K562 (cell line): ENCODE measurements around the gene HSDL2. TPM values are rescaled to one million over a fixed set of nuclear protein-coding genes. Genes with fewer than 3 reads are reported as not detected.
A peak's percentile ranks its signal among the peaks of the same experiment; 100 is the strongest.

Source experiments
- ATAC-seq: fragments of 200-7000 bp; cut with Tn5 transposase; 3 replicates; pipeline ENCODE4 v1.9.1; 2020; ENCODE audit warnings: moderate library complexity
- BruUV-seq: library from RNA; stranded (reverse); fragments of 400-500 nt; replicated peaks from 2 replicates; lab custom pipeline; 2021; lab: Mats Ljungman, UMichigan
- CTCF ChIA-PET: fragments of 300-600 bp; formaldehyde crosslinking; extraction: SDS; loops from one replicate; lab custom pipeline; 2021; ENCODE audit warnings: low intra/inter-chr PET ratio; lab: Yijun Ruan, JAX
- POLR2A ChIA-PET: fragments of 300-600, 350-650 bp; sonication (Branson Sonifier 250); formaldehyde crosslinking; extraction: SDS; loops from one replicate; lab custom pipeline; 2021; ENCODE audit warnings: antibody characterized with exemption, inconsistent platforms; lab: Yijun Ruan, JAX
- DNase-seq, 4 experiments: peaks; one replicate each; pipeline versions ENCODE4 v3.0.0 to v3.0.0-alpha.2; 2011 to 2018; ENCODE audit warnings: low spot score in 3 of 4, mixed read lengths in 3 of 4; ENCODE audit errors: extremely low read depth in 1 of 4
- FAIRE-seq: peaks from 2 replicates; lab custom pipeline; 2011; peaks lifted over from hg19 to GRCh38; lab: Jason Lieb, UNC
- H2AFZ ChIP-seq: 2 replicates; pipeline ENCODE4 v1.6.0; 2011; ENCODE audit warnings: low read depth, low read length, control low read depth, inconsistent platforms
- H3K27ac ChIP-seq: fragments of 200-600 bp; 3 replicates; pipeline ENCODE4 v1.8.0; 2011; ENCODE audit warnings: low read depth, mild to moderate bottlenecking, control low read depth, inconsistent platforms, low read length, moderate library complexity, mixed read lengths; ENCODE audit errors: extremely low read depth
- H3K27me3 ChIP-seq, 2 experiments: fragments of 300-600 bp in 1 of 2; 2 replicates in 1 of 2; 3 replicates in 1 of 2; pipeline versions ENCODE4 v1.6.0 to v1.8.0; 2011; ENCODE audit warnings: inconsistent platforms in 2 of 2, low read length in 2 of 2, mild to moderate bottlenecking in 1 of 2, mixed read lengths in 1 of 2, moderate library complexity in 1 of 2; ENCODE audit not compliant: control insufficient read depth in 2 of 2, insufficient read depth in 2 of 2
- H3K36me3 ChIP-seq: fragments of 300-600 bp; 3 replicates; pipeline ENCODE4 v1.8.0; 2011; ENCODE audit warnings: mild to moderate bottlenecking, low read length, inconsistent platforms; ENCODE audit not compliant: control insufficient read depth, insufficient read depth
- H3K4me1 ChIP-seq, 2 experiments: fragments of 200-600 bp in 1 of 2; replicated peaks in 1 of 2; 2 replicates in 1 of 2; 3 replicates in 1 of 2; pipeline versions ENCODE4 v1.5.1 to v1.8.0; 2011; ENCODE audit warnings: inconsistent platforms in 2 of 2, low read length in 2 of 2, mild to moderate bottlenecking in 1 of 2, mixed read lengths in 1 of 2, moderate library complexity in 1 of 2; ENCODE audit not compliant: control insufficient read depth in 2 of 2, insufficient read depth in 2 of 2
- H3K4me2 ChIP-seq: 2 replicates; pipeline ENCODE4 v1.6.1; 2011; ENCODE audit warnings: low read length, control low read depth, inconsistent platforms, mixed read lengths; ENCODE audit not compliant: insufficient read depth
- H3K4me3 ChIP-seq: fragments of 200-600 bp; sonication (generic), shearing (Covaris generic); 2 replicates; pipeline ENCODE4 v1.5.1; 2016; ENCODE audit warnings: control low read depth, inconsistent platforms
- H3K79me2 ChIP-seq: fragments of 200-600 bp; 3 replicates; pipeline ENCODE4 v1.8.0; 2011; ENCODE audit warnings: low read length, inconsistent platforms; ENCODE audit not compliant: control insufficient read depth, insufficient read depth
- H3K9ac ChIP-seq, 2 experiments: 2 replicates each; pipeline versions ENCODE4 v1.6.0 to v1.6.1; 2011; ENCODE audit warnings: low read depth in 2 of 2, low read length in 2 of 2, control low read depth in 1 of 2, inconsistent platforms in 1 of 2, mild to moderate bottlenecking in 1 of 2, mixed read lengths in 1 of 2; ENCODE audit not compliant: insufficient read depth in 1 of 2
- H3K9me1 ChIP-seq: one replicate; pipeline ENCODE4 v1.6.0; 2011; ENCODE audit warnings: inconsistent platforms, mild to moderate bottlenecking, low read length, moderate library complexity; ENCODE audit not compliant: control insufficient read depth, insufficient read depth
- H3K9me3 ChIP-seq: replicated peaks from 2 replicates; pipeline ENCODE4 v1.5.1; 2011; ENCODE audit warnings: low read depth, low read length, inconsistent platforms; ENCODE audit not compliant: control insufficient read depth, insufficient read depth
- H4K20me1 ChIP-seq: replicated peaks from 2 replicates; pipeline ENCODE4 v1.6.1; 2011; ENCODE audit warnings: low read length, inconsistent platforms, mixed read lengths; ENCODE audit not compliant: control insufficient read depth, insufficient read depth
- KLF13 ChIP-seq: fragments of 450-650 bp; IDR thresholded peaks from 2 replicates; pipeline ENCODE4 v1.6.1; 2016; ENCODE audit warnings: missing genetic modification characterization, low read depth, mild to moderate bottlenecking, missing compliant biosample characterization, moderate library complexity, borderline replicate concordance
- MYNN ChIP-seq, 2 experiments: sonication (generic); formaldehyde crosslinking in 1 of 2; IDR thresholded peaks; 2 replicates each; pipeline versions ENCODE4 v1.5.0 to v1.6.1; 2016 to 2020; ENCODE audit warnings: antibody characterized with exemption in 1 of 2, missing genetic modification reagents in 1 of 2
- NR4A1 ChIP-seq, 2 experiments: fragments of 250-450 bp in 1 of 2; fragments of 450-650 bp in 1 of 2; sonication (Bioruptor Pico) in 1 of 2; IDR thresholded peaks; 2 replicates each; pipeline versions ENCODE4 v1.4.0 to v1.6.1; 2016 to 2020; ENCODE audit warnings: mild to moderate bottlenecking in 2 of 2, missing compliant biosample characterization in 1 of 2, missing genetic modification characterization in 1 of 2, moderate library complexity in 1 of 2
- PHB2 ChIP-seq: fragments of 450-650 bp; IDR thresholded peaks from 2 replicates; pipeline ENCODE4 v1.6.1; 2017; ENCODE audit warnings: low read depth
- RCOR1 ChIP-seq, 2 experiments: IDR thresholded peaks; 2 replicates each; pipeline ENCODE4 v1.6.1; 2012; ENCODE audit warnings: low read depth in 2 of 2, low read length in 2 of 2, borderline replicate concordance in 1 of 2, improper control_type of control experiment in 1 of 2
- UBTF ChIP-seq, 2 experiments: IDR thresholded peaks; 2 replicates each; pipeline ENCODE4 v1.6.1; 2012; ENCODE audit warnings: improper control_type of control experiment in 2 of 2, low read depth in 2 of 2, low read length in 2 of 2, borderline replicate concordance in 1 of 2
- VEZF1 ChIP-seq: fragments of 200-800 bp; sonication (Bioruptor generic); IDR thresholded peaks from 2 replicates; pipeline ENCODE4 v1.6.1; 2017; ENCODE audit warnings: missing genetic modification characterization, missing compliant biosample characterization
- ZC3H11A ChIP-seq: IDR thresholded peaks from 2 replicates; pipeline ENCODE4 v1.6.1; 2012; ENCODE audit warnings: low read depth, low read length, improper control_type of control experiment
- ZNF354B ChIP-seq: fragments of 250-450 bp; sonication (Bioruptor Pico); IDR thresholded peaks from 2 replicates; pipeline ENCODE4 v1.4.0; 2020
- ZNF780A ChIP-seq: fragments of 250-450 bp; sonication (Bioruptor Pico); IDR thresholded peaks from 2 replicates; pipeline ENCODE4 v1.5.0; 2021; ENCODE audit warnings: mild to moderate bottlenecking
- WGBS: fragments of 100-300 bp; shearing (Covaris generic); methylation state at CpG from one replicate; pipeline ENCODE4 v1.1.6; 2016; ENCODE audit warnings: low coverage, mixed read lengths; ENCODE audit not compliant: insufficient coverage; ENCODE audit errors: missing lambda C conversion rate; 5-methylcytosine and 5-hydroxymethylcytosine counted together
- in situ Hi-C: fragments of 300-500 bp; cut with MboI; formaldehyde crosslinking; loops from 4 replicates; pipeline ENCODE4 v1.15.0; 2018; ENCODE audit warnings: inconsistent platforms, mixed read lengths
- intact Hi-C: fragments of 100-400 bp; cut with micrococcal nuclease; formaldehyde crosslinking; loops from 2 replicates; pipeline ENCODE4 v1.14.2; 2022
- polyA plus RNA-seq, 8 experiments: library from polyadenylated mRNA; depleted of rRNA in 4 of 8; stranded (reverse) in 5 of 8; unstranded in 3 of 8; fragments of >200 nt; fragmentation: Nextera tagmentation in 2 of 8; fragmentation: Illumina TruSeq in 1 of 8; extraction: Ambion mirVana in 2 of 8; extraction: Trizol in 1 of 8; gene quantifications; 2 replicates each; pipeline versions ENCODE4 v1.2.1 to v1.2.3, GENCODE V29; 2011 to 2014; ENCODE audit warnings: inconsistent platforms in 1 of 8, missing spikeins in 1 of 8
- total RNA-seq, 7 experiments: library from RNA; depleted of rRNA in 6 of 7; stranded (reverse); fragments of >200 nt in 6 of 7; fragmentation: Illumina TruSeq in 2 of 7; extraction: Trizol in 2 of 7; gene quantifications; 2 replicates each; pipeline versions ENCODE4 v1.2.1 to v1.2.3, GENCODE V29; 2011 to 2021; ENCODE audit warnings: low replicate concordance in 1 of 7

Gene HSDL2
- total and polyA plus RNA-seq, 9 of the 15 experiments (the other 6 are each of a cell fraction or from before 2014, with no cell fraction given) = 22.8 to 74.1 (median 35.6) TPM

- peak in 1 of 2 experiments; percentile 61; a peak in 2 of 4 replicates for TF ChIP-seq RCOR1 (IDR thresholded peaks at IDR 0.05; ENCODE audit: borderline replicate concordance in 1 of 2, low read depth in 2 of 2, low read length in 2 of 2)
- no peak for TF ChIP-seq NR4A1 (CRISPR knock-in tag; IDR thresholded peaks at IDR 0.05)
- TF ChIP-seq NR4A1 (tag; IDR thresholded peaks at IDR 0.05) = no peak
- H3K9ac ChIP-seq = no peak overlapping the region
- H3K4me1 ChIP-seq = peaks cover 15 to 28% of the 10 kb centered on the region in 2 experiments; a peak in 4 of 5 replicates
- no peak overlapping the region for H3K4me3 ChIP-seq
- H3K79me2 ChIP-seq = no peaks in the 10 kb centered on the region
- intact Hi-C loops = loop anchor here (5.0 kb wide), 2 partner anchors 42 to 72 kb away; no protein-coding TSS in a partner anchor
- H3K4me2 ChIP-seq = no peak overlapping the region
- no peaks in the 10 kb centered on the region for H3K27me3 ChIP-seq
- H3K9me1 ChIP-seq = no peaks in the 10 kb centered on the region
- WGBS = 65% methylated on average over 2 of the region's 2 CpGs
- DNase-seq (no peak), ATAC-seq (no peak), FAIRE-seq (no peak)
- POLR2A ChIA-PET = interaction anchor here (0.8 kb wide), 1 partner anchor 41 kb away, joined by 5 read pairs; no protein-coding TSS in a partner anchor
- no peak overlapping the region for H3K27ac ChIP-seq
- H3K9me3 ChIP-seq = no peaks in the 10 kb centered on the region
- in situ Hi-C loops = no loop called here
- H3K36me3 ChIP-seq = peaks cover 14% of the 10 kb centered on the region; the same call in 1 of the 3 replicates
- H4K20me1 ChIP-seq = no peaks in the 10 kb centered on the region
- no TSS peak for BruUV-seq
- no peak overlapping the region for H2AFZ ChIP-seq
- CTCF ChIA-PET = no interaction called here
These were observed 40.3 kb downstream of the HSDL2 start for GRCh38 chr9:112420208-112420607.

- ATAC-seq = peak; percentile 82
- CTCF ChIA-PET = no interaction called here
- TF ChIP-seq ZNF780A (CRISPR knock-in tag) (no peak), VEZF1 (CRISPR knock-in tag) (0 out of 2 replicates have a peak, but pooled peaks have one; percentile 14), PHB2 (no peak), ZNF354B (CRISPR knock-in tag) (no peak), MYNN (IDR thresholded peaks at IDR 0.05) (peak; percentile 30; the same call in 1 of the 2 replicates), MYNN (CRISPR knock-in tag; IDR thresholded peaks at IDR 0.05) (no peak), UBTF (IDR thresholded peaks at IDR 0.05; ENCODE audit: borderline replicate concordance in 1 of 2, low read depth in 2 of 2, low read length in 2 of 2) (peak in 1 of 2 experiments; percentile 48; a peak in 1 of 4 replicates), ZC3H11A (no peak), KLF13 (no peak)
These were observed 41.9 kb downstream of the HSDL2 start for GRCh38 chr9:112421771-112422222.

More at GRCh38 chr9:112421771-112422222, 41.9 kb downstream of the HSDL2 start:
- in situ Hi-C loops (no loop called here), intact Hi-C loops (loop anchor here (1.0 to 5.0 kb wide), 3 partner anchors 41 to 71 kb away; partner anchors contain the start of gene HSDL2)
- H3K27me3 ChIP-seq = no peaks in the 10 kb centered on the region
- H3K79me2 ChIP-seq = no peaks in the 10 kb centered on the region
- no peaks in the 10 kb centered on the region for H3K9me1 ChIP-seq
- H2AFZ ChIP-seq = peak overlapping the region; percentile 14
- peaks cover 14% of the 10 kb centered on the region; the same call in 1 of the 3 replicates for H3K36me3 ChIP-seq
- BruUV-seq = TSS peak; percentile 24
- no peak overlapping the region for H3K4me3 ChIP-seq
- no peaks in the 10 kb centered on the region for H4K20me1 ChIP-seq
- FAIRE-seq = no peak
- H3K9ac ChIP-seq = peak overlapping the region; percentile 12 to 24; a peak in 2 of 4 replicates
- POLR2A ChIA-PET = interaction anchor here (0.7 to 1.1 kb wide), 3 partner anchors 36 to 307 kb away, joined by 3 to 5 read pairs (median 4); no protein-coding TSS in a partner anchor
- WGBS = 6% methylated on average over 5 of the region's 5 CpGs
- peak overlapping the region; percentile 14 for H3K27ac ChIP-seq
- H3K4me1 ChIP-seq = peaks cover 15 to 28% of the 10 kb centered on the region in 2 experiments; a peak in 4 of 5 replicates
- peak overlapping the region; percentile 26 for H3K4me2 ChIP-seq
- DNase-seq = peak; percentile 34 to 79 (median 56)
- no peaks in the 10 kb centered on the region for H3K9me3 ChIP-seq
